Peyer's patch (tissue), 4 donors: Measurements from ENCODE around the gene GRIN3B.
"Not testable (repeated sequence)": the region's sequence is repeated elsewhere in the genome, so short reads cannot be mapped to it uniquely, and the experiment has no call there.

Source experiments
- POLR2A ChIP-seq, 2 donors: fragments of 450-650 bp; IDR thresholded peaks; one replicate each; pipeline ENCODE4 v1.5.1; 2017; ENCODE audit warnings: antibody characterized with exemption in 2 of 2, mild to moderate bottlenecking in 2 of 2, moderate library complexity in 2 of 2
- TF ChIP-seq, protein P1 (sequence below), 6 experiments: fragments of 450-650 bp in 4 of 6; fragments of 200-600 bp in 2 of 6; sonication (generic) in 1 of 6; IDR thresholded peaks; one replicate each; pipeline ENCODE4 v1.5.1; 2017 to 2019; ENCODE audit warnings: antibody characterized with exemption in 6 of 6, mild to moderate bottlenecking in 3 of 6, moderate library complexity in 1 of 6

DNA sequence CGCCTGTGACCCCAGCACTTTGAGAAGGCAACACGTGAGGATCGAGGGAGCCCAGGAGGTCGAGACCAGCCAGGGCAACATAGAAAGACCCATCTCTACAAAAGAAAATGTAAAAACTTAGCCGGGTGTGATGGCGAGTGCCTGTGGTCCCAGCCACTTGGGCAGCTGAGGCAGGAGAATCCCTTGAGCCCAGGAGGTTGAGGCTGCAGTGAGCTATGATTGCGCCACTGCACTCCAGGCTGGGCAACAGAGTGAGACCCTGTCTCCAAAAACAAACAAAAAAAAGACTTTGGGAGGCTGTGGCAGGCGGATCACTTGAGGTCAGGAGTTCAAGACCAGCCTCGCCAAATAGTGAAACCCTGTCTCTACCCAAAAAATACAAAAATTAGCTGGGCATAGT is 42.6 kb upstream of the GRIN3B start:
- TF ChIP-seq, protein P1, sequence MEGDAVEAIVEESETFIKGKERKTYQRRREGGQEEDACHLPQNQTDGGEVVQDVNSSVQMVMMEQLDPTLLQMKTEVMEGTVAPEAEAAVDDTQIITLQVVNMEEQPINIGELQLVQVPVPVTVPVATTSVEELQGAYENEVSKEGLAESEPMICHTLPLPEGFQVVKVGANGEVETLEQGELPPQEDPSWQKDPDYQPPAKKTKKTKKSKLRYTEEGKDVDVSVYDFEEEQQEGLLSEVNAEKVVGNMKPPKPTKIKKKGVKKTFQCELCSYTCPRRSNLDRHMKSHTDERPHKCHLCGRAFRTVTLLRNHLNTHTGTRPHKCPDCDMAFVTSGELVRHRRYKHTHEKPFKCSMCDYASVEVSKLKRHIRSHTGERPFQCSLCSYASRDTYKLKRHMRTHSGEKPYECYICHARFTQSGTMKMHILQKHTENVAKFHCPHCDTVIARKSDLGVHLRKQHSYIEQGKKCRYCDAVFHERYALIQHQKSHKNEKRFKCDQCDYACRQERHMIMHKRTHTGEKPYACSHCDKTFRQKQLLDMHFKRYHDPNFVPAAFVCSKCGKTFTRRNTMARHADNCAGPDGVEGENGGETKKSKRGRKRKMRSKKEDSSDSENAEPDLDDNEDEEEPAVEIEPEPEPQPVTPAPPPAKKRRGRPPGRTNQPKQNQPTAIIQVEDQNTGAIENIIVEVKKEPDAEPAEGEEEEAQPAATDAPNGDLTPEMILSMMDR (IDR thresholded peaks at IDR 0.05) = not testable (repeated sequence)
- not testable (repeated sequence) for TF ChIP-seq POLR2A (IDR thresholded peaks at IDR 0.05)
